Breast epithelium (tissue), 3 donors: ENCODE measurements around the gene CDC25A.

Experiments
- POLR2A ChIP-seq: fragments of 450-650 bp; IDR thresholded peaks from one replicate; pipeline ENCODE4 v1.6.1; 2016; ENCODE audit warnings: antibody characterized with exemption, mild to moderate bottlenecking, moderate library complexity
- POLR2AphosphoS5 ChIP-seq, 3 donors: sonication (generic); formaldehyde crosslinking; IDR thresholded peaks; one replicate each; pipeline ENCODE4 v1.6.1; 2017; ENCODE audit warnings: antibody characterized with exemption in 3 of 3

GRCh38 chr3:48119505-48120193, 68.6 kb downstream of the CDC25A start:
- no peak for TF ChIP-seq POLR2AphosphoS5 (IDR thresholded peaks at IDR 0.05)
- TF ChIP-seq POLR2A: no peak
